Panc1 (cell line): Measurements from ENCODE around the gene ATXN1.

Experiments
- POLR2AphosphoS5 ChIP-seq: IDR thresholded peaks from 2 replicates; pipeline ENCODE4 v1.6.1; 2012; ENCODE audit warnings: mild to moderate bottlenecking, low read depth, low read length, moderate library complexity
- SIN3A ChIP-seq: IDR thresholded peaks from 2 replicates; pipeline ENCODE4 v1.6.1; 2012; ENCODE audit warnings: low read depth, mild to moderate bottlenecking, low read length, moderate library complexity, borderline replicate concordance; ENCODE audit not compliant: insufficient read depth
- TCF7L2 ChIP-seq: IDR thresholded peaks from 2 replicates; pipeline ENCODE4 v1.6.1; 2011; ENCODE audit warnings: mild to moderate bottlenecking, low read depth, low read length, inconsistent platforms
- TF ChIP-seq, protein P1 (sequence below): fragments of 450-650 bp; IDR thresholded peaks from 2 replicates; pipeline ENCODE4 v1.5.1; 2017; ENCODE audit warnings: mild to moderate bottlenecking
- TF ChIP-seq, protein P2 (sequence below), 2 experiments: IDR thresholded peaks; 2 replicates each; pipeline ENCODE4 v1.6.1; 2011 to 2012; ENCODE audit warnings: low read depth in 2 of 2, control low read depth in 1 of 2, low read length in 1 of 2, mild to moderate bottlenecking in 1 of 2, moderate library complexity in 1 of 2; ENCODE audit not compliant: insufficient read depth in 1 of 2

DNA sequence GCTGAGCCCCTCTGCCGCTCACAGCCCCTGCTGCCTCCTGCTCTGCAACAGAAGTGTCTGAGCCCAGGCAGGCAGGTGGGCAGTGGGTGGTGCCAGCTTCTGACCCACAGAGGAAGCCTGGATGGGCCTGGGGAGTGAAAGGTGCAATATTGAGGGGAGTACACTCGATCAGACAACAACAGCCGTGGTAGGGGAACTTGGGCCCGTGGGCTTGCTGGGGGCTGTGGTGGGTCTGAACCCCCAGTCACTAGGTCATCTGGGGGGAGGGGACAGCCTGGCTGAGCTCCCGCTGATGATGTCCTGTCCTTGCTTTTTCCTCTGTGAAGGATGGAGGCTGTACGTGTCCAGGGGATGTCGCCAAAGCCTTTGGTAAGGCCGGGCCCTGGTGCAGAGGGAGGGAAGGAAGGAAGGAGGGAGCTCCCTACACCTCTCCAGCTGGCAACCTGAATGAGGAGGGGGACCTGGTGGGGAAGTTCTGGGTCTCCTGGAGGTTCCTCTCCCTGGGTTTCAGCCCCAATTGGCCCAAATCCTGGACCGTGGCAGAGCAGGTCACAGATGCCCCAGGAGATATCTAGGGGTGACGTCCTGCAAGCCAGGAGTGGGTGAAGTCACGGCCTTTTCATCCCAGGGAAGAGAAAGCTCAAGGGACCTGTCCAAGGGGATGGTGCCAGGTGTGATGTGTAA, 475.7 kb downstream of the ATXN1 start:
- TF ChIP-seq, protein P1, sequence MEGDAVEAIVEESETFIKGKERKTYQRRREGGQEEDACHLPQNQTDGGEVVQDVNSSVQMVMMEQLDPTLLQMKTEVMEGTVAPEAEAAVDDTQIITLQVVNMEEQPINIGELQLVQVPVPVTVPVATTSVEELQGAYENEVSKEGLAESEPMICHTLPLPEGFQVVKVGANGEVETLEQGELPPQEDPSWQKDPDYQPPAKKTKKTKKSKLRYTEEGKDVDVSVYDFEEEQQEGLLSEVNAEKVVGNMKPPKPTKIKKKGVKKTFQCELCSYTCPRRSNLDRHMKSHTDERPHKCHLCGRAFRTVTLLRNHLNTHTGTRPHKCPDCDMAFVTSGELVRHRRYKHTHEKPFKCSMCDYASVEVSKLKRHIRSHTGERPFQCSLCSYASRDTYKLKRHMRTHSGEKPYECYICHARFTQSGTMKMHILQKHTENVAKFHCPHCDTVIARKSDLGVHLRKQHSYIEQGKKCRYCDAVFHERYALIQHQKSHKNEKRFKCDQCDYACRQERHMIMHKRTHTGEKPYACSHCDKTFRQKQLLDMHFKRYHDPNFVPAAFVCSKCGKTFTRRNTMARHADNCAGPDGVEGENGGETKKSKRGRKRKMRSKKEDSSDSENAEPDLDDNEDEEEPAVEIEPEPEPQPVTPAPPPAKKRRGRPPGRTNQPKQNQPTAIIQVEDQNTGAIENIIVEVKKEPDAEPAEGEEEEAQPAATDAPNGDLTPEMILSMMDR, result no peak
- TF ChIP-seq POLR2AphosphoS5, result no peak
- no peak for TF ChIP-seq SIN3A
- TF ChIP-seq, protein P2, sequence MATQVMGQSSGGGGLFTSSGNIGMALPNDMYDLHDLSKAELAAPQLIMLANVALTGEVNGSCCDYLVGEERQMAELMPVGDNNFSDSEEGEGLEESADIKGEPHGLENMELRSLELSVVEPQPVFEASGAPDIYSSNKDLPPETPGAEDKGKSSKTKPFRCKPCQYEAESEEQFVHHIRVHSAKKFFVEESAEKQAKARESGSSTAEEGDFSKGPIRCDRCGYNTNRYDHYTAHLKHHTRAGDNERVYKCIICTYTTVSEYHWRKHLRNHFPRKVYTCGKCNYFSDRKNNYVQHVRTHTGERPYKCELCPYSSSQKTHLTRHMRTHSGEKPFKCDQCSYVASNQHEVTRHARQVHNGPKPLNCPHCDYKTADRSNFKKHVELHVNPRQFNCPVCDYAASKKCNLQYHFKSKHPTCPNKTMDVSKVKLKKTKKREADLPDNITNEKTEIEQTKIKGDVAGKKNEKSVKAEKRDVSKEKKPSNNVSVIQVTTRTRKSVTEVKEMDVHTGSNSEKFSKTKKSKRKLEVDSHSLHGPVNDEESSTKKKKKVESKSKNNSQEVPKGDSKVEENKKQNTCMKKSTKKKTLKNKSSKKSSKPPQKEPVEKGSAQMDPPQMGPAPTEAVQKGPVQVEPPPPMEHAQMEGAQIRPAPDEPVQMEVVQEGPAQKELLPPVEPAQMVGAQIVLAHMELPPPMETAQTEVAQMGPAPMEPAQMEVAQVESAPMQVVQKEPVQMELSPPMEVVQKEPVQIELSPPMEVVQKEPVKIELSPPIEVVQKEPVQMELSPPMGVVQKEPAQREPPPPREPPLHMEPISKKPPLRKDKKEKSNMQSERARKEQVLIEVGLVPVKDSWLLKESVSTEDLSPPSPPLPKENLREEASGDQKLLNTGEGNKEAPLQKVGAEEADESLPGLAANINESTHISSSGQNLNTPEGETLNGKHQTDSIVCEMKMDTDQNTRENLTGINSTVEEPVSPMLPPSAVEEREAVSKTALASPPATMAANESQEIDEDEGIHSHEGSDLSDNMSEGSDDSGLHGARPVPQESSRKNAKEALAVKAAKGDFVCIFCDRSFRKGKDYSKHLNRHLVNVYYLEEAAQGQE (IDR thresholded peaks at IDR 0.05; ENCODE audit: insufficient read depth in 1 of 2, low read depth in 2 of 2, low read length in 1 of 2), result no peak
- TF ChIP-seq TCF7L2, result no peak
